Urinary bladder (tissue), 4 donors: Measurements from ENCODE around the gene GALNS. TPM values are rescaled to one million over a fixed set of nuclear protein-coding genes. Genes with fewer than 3 reads are reported as not detected.

Experiments used
- DNase-seq: peaks from one replicate; pipeline ENCODE4 v3.0.0-alpha.2; 2015; ENCODE audit errors: extremely low spot score
- H3K27ac ChIP-seq: one replicate; pipeline ENCODE4 v1.5.1; 2013; ENCODE audit warnings: low read depth, mild to moderate bottlenecking, moderate library complexity
- H3K36me3 ChIP-seq: one replicate; pipeline ENCODE4 v1.6.1; 2013; ENCODE audit warnings: mild to moderate bottlenecking, moderate library complexity; ENCODE audit not compliant: insufficient read depth
- H3K4me1 ChIP-seq: one replicate; pipeline ENCODE4 v1.6.1; 2013; ENCODE audit warnings: mild to moderate bottlenecking, moderate library complexity; ENCODE audit not compliant: insufficient read depth
- H3K4me3 ChIP-seq: one replicate; pipeline ENCODE4 v1.5.1; 2013; ENCODE audit warnings: low read depth, low read length
- WGBS: extraction: QIAGEN DNeasy Blood & Tissue Kit; methylation state at CpG from one replicate; pipeline ENCODE4 v1.1.7; 2013; 5-methylcytosine and 5-hydroxymethylcytosine counted together
- polyA plus RNA-seq: library from polyadenylated mRNA; stranded (reverse); fragments of 200-250 nt; gene quantifications from one replicate; pipeline ENCODE4 v1.2.3, GENCODE V29; 2013
- total RNA-seq: library from RNA; depleted of rRNA; stranded (reverse); fragments of >200 nt; gene quantifications from one replicate; pipeline ENCODE4 v1.2.3, GENCODE V29; 2014
- donor health status: healthy with polysubstance abuse.
- donor health status: healthy.

The GALNS gene
- total and polyA plus RNA-seq, 2 donors = 14.6 to 23.0 TPM

DNA sequence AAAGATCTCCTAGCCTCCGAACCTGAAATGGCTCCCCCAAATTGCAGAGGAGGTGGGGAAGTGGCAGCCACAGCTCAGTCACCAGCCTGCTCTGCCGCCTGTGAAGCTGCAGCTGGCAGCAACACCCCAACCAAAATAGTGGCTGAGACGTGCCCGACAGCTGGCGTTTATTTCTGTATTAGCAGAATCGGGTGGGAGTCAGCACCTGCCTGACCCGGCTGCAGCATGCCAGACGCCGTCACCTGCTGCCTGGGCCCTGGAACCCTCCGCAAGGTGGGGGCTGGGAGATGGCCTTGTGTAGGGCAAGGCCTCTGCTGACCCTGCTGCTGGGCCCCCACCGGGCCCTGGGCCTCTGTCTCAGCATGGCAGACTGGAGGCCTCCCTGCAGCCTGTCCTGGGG lies 27.2 kb upstream of the GALNS start:
- no peak for DNase-seq
- Histone ChIP-seq H3K36me3 (no peaks in the 10 kb centered on the region), H3K4me3 (no peak overlapping the region), H3K27ac (no peak overlapping the region), H3K4me1 (no peaks in the 10 kb centered on the region)
- 89% methylated on average over 11 of the region's 11 CpGs for WGBS

DNA sequence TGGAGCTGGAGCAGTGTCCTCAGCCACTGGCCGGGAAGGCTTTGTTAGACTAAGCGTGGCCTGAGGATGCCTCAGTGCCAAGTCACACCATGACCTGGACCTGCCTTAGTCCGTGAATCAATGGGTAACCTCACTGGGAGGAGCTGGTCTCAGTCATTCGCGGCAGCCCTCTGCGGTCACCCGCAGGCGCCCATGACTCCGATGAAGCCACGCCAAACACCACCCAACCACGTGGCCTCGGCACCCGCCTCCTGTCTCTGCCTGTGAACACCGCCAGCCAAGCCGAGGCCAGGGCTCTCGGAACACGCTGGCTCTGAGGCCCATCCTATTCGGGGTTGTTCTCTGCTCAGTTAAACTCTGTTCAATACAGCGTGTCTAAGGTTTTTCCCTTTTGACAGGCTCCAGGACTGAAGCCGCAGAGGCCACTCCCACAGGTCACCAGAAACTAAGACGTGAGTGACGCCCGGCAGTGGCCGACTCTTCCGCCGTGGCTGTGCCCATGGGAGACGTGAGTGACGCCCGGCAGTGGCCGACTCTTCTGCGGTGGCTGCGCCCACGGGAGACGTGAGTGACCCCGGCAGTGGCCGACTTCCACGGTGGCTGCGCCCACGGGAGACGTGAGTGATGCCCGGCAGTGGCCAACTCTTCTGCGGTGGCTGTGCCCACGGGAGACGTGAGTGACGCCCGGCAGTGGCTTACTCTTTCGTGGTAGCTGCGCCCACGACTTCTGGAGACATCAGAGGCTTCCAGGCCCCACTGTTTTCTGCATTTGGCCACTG lies 26.6 kb upstream of the GALNS start:
- Histone ChIP-seq H3K4me3 (no peak overlapping the region), H3K4me1 (no peaks in the 10 kb centered on the region), H3K27ac (no peak overlapping the region), H3K36me3 (no peaks in the 10 kb centered on the region)
- DNase-seq = no peak
- WGBS = 96% methylated on average over 49 of the region's 49 CpGs

DNA sequence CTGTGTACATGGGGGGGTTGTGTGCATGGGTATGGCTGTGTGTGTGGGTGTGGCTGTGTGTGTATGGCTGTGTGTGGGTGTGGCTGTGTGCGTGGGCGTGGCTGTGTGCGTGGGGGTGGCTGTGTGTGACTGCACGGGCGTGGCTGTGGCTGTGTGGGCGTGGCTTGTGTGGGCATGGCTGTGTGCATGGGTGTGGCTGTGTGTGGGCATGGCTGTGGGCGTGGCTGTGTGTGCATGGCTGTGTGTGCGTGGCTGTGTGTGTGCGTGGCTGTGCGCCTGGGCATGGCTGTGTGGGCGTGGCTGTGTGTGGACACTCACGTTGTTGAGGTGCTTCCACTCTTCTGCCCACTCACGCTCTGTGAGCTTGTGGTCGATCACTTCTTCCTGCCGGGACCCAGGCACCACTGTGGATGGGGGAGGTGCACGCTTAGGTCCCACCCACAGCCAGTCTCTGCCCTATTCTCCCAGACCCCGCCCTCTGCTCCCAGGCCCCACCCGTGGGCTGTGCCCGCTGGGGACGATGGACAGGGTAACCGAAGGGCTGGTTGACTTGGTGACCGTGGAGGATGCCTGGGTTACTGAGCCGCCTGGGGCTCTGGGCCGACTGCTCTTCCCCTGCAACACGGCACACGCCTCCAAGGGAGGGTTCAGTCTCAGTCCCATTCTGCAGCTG lies 25.7 kb upstream of the GALNS start:
- Histone ChIP-seq H3K27ac (no peak overlapping the region), H3K4me1 (no peaks in the 10 kb centered on the region), H3K36me3 (no peaks in the 10 kb centered on the region), H3K4me3 (no peak overlapping the region)
- no peak for DNase-seq
- 84% methylated on average over 26 of the region's 26 CpGs for WGBS

- H3K4me1 ChIP-seq = no peaks in the 10 kb centered on the region
- no peaks in the 10 kb centered on the region for H3K36me3 ChIP-seq
- WGBS = 74% methylated on average over 27 of the region's 27 CpGs
- no peak overlapping the region for H3K4me3 ChIP-seq
- H3K27ac ChIP-seq = no peak overlapping the region
- DNase-seq = no peak
Observed at GRCh38 chr16:88881675-88882357, 25.1 kb upstream of the GALNS start.

GRCh38 chr16:88881007-88881615 lies 24.4 kb upstream of the GALNS start:
- no peak overlapping the region for H3K27ac ChIP-seq
- 54% methylated on average over 46 of the region's 46 CpGs for WGBS
- no peak for DNase-seq
- no peak overlapping the region for H3K4me3 ChIP-seq
- no peaks in the 10 kb centered on the region for H3K36me3 ChIP-seq
- H3K4me1 ChIP-seq = no peaks in the 10 kb centered on the region

- WGBS = 63% methylated on average over 36 of the region's 36 CpGs
- Histone ChIP-seq H3K36me3 (no peaks in the 10 kb centered on the region), H3K4me3 (no peak overlapping the region), H3K27ac (no peak overlapping the region), H3K4me1 (no peaks in the 10 kb centered on the region)
- DNase-seq = no peak
Observed at GRCh38 chr16:88880226-88881006, 23.7 kb upstream of the GALNS start.

GRCh38 chr16:88879788-88880055 lies 23.0 kb upstream of the GALNS start:
- H3K4me3 ChIP-seq = no peak overlapping the region
- no peaks in the 10 kb centered on the region for H3K4me1 ChIP-seq
- WGBS = 81% methylated on average over 11 of the region's 11 CpGs
- H3K27ac ChIP-seq = no peak overlapping the region
- no peak for DNase-seq
- H3K36me3 ChIP-seq = no peaks in the 10 kb centered on the region

GRCh38 chr16:88878967-88879787 lies 22.4 kb upstream of the GALNS start:
- DNase-seq = peak; percentile 47
- no peak overlapping the region for H3K27ac ChIP-seq
- H3K4me1 ChIP-seq = no peaks in the 10 kb centered on the region
- WGBS = 87% methylated on average over 45 of the region's 45 CpGs
- H3K4me3 ChIP-seq = no peak overlapping the region
- H3K36me3 ChIP-seq = no peaks in the 10 kb centered on the region

DNA sequence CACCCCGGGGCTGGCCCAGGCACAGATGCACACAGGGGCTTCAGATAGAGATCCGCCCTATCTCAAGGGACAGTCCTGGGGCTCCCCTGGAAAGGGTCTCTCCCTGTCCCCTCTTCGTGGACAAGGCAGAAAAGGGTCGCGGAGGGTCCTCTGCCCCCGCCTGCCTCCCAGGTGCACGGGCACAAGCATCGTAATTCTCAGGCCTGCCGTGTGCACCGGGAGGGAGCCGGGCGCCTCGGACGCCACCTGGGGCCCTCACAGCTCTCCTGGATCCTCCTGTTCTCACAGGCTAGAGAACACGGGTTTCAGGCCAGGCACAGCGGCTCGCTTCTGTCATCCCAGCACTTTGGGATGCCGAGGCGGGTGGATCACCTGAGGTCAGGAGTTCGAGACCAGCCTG lies 21.6 kb upstream of the GALNS start:
- H3K27ac ChIP-seq = no peak overlapping the region
- no peaks in the 10 kb centered on the region for H3K4me1 ChIP-seq
- no peak overlapping the region for H3K4me3 ChIP-seq
- DNase-seq = no peak
- WGBS = 94% methylated on average over 20 of the region's 20 CpGs
- H3K36me3 ChIP-seq = no peaks in the 10 kb centered on the region

- DNase-seq = no peak
- 88% methylated on average over 20 of the region's 20 CpGs for WGBS
Observed at GRCh38 chr16:88877564-88878289, 21.0 kb upstream of the GALNS start.

GRCh38 chr16:88876942-88877526 lies 20.3 kb upstream of the GALNS start:
- DNase-seq = no peak
- Histone ChIP-seq H3K27ac (no peak overlapping the region), H3K36me3 (no peaks in the 10 kb centered on the region), H3K4me1 (no peaks in the 10 kb centered on the region), H3K4me3 (no peak overlapping the region)
- WGBS = 85% methylated on average over 33 of the region's 33 CpGs

More at GRCh38 chr16:88877564-88878289, 21.0 kb upstream of the GALNS start:
- no peaks in the 10 kb centered on the region for H3K36me3 ChIP-seq
- H3K27ac ChIP-seq = no peak overlapping the region
- H3K4me1 ChIP-seq = no peaks in the 10 kb centered on the region
- no peak overlapping the region for H3K4me3 ChIP-seq

GRCh38 chr16:88875703-88876234 lies 19.0 kb upstream of the GALNS start:
- Histone ChIP-seq H3K4me1 (no peaks in the 10 kb centered on the region), H3K27ac (no peak overlapping the region), H3K4me3 (no peak overlapping the region), H3K36me3 (no peaks in the 10 kb centered on the region)
- 93% methylated on average over 22 of the region's 22 CpGs for WGBS
- no peak for DNase-seq
